Stomach (tissue), 4 donors: ENCODE data around the gene ZDHHC16.

ENCODE experiments used
- EP300 ChIP-seq: sonication (generic); formaldehyde crosslinking; IDR thresholded peaks from one replicate; pipeline ENCODE4 v1.6.1; 2017; ENCODE audit warnings: antibody characterized with exemption
- POLR2A ChIP-seq, 4 donors: fragments of 450-650 bp; IDR thresholded peaks; one replicate each; pipeline ENCODE4 v1.6.1; 2016; ENCODE audit warnings: antibody characterized with exemption in 4 of 4, control low read depth in 2 of 4, mild to moderate bottlenecking in 1 of 4, moderate library complexity in 1 of 4
- POLR2AphosphoS5 ChIP-seq, 3 donors: sonication (generic); formaldehyde crosslinking; IDR thresholded peaks; one replicate each; pipeline ENCODE4 v1.6.1; 2016; ENCODE audit warnings: antibody characterized with exemption in 3 of 3
- TF ChIP-seq, protein P1 (sequence below), 7 experiments: fragments of 450-650 bp in 4 of 7; fragments of 200-600 bp in 3 of 7; sonication (generic) in 3 of 7; IDR thresholded peaks; one replicate each; pipeline ENCODE4 v1.5.1; 2016 to 2019; ENCODE audit warnings: antibody characterized with exemption in 7 of 7, control low read depth in 2 of 7, mild to moderate bottlenecking in 1 of 7

DNA sequence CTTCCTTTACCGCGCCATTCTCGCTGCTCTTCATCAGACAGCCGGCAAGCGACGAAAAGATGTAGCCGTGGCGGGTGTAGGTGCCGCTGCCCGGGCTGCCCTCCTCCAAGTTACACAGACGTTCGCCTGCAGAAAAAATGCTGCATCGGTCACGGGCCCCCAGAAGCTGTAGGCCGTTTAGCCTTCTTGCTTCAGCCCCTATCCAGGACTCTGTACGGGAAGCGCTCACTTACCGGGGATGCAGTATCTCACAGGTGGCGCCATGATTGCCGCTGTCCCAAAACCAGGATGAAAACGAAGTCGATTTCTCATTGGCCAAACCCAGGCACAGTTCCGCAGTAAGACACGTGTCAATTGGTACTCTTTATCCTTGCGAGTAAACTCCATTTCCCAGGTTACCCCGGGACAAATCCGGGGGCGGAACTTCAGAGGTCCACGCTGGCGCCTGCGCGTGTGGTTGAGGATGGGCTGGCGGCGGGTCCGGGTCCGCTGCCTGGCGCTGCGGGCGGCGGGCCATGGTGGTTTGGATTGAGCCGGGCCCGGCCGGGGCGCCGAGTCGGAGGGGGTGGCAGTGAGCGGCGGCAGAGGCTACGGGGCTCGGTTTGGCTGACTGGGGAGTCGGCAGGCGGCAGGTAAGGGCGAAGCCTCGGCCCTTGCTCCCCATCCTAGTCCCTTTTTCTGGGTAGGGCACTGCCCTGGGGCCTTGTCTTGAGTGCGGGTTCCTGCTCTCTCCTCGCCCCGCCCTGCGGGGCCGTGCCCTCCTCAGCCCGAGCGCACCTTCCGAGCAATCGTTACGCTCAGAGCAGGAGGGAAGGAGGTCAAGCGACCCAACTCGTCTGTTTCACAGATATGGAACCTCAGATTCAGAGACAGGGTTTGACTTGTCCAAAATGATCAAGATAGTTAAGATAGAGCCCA lies at the start of gene ZDHHC16, which contains the start of gene EXOSC1:
- TF ChIP-seq, protein P1, sequence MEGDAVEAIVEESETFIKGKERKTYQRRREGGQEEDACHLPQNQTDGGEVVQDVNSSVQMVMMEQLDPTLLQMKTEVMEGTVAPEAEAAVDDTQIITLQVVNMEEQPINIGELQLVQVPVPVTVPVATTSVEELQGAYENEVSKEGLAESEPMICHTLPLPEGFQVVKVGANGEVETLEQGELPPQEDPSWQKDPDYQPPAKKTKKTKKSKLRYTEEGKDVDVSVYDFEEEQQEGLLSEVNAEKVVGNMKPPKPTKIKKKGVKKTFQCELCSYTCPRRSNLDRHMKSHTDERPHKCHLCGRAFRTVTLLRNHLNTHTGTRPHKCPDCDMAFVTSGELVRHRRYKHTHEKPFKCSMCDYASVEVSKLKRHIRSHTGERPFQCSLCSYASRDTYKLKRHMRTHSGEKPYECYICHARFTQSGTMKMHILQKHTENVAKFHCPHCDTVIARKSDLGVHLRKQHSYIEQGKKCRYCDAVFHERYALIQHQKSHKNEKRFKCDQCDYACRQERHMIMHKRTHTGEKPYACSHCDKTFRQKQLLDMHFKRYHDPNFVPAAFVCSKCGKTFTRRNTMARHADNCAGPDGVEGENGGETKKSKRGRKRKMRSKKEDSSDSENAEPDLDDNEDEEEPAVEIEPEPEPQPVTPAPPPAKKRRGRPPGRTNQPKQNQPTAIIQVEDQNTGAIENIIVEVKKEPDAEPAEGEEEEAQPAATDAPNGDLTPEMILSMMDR (IDR thresholded peaks at IDR 0.05): peak in 1 of 7 experiments; percentile 24
- no peak for TF ChIP-seq POLR2A (IDR thresholded peaks at IDR 0.05)
- peak; percentile 75 to 87 (median 75) for TF ChIP-seq POLR2AphosphoS5 (IDR thresholded peaks at IDR 0.05)
- no peak for TF ChIP-seq EP300
